SIG-M5 treated with dmso at 0.1 percent for 504 hours (cell line): Measurements from ENCODE around the gene C13orf46.
"Not testable (repeated sequence)": the region's sequence is repeated elsewhere in the genome, so short reads cannot be mapped to it uniquely, and the experiment has no call there.

Source experiments
- DNase-seq: peaks from one replicate; lab custom pipeline; 2025; ENCODE audit not compliant: unreplicated experiment; lab: John Stamatoyannopoulos, UW

Gene C13orf46

GRCh38 chr13:113913408-113913807 is 60.5 kb downstream of the C13orf46 start:
- not testable (repeated sequence) for DNase-seq

GRCh38 chr13:113912596-113912995 is 61.3 kb downstream of the C13orf46 start:
- no peak for DNase-seq

- no peak for DNase-seq
These were observed 66.0 kb downstream of the C13orf46 start for GRCh38 chr13:113907635-113908617.

GRCh38 chr13:113906571-113906970 is 67.3 kb downstream of the C13orf46 start:
- DNase-seq: no peak

GRCh38 chr13:113905942-113906341 is 67.9 kb downstream of the C13orf46 start:
- no peak for DNase-seq

GRCh38 chr13:113905018-113905417 is 68.9 kb downstream of the C13orf46 start:
- no peak for DNase-seq

- no peak for DNase-seq
These were observed 69.5 kb downstream of the C13orf46 start for GRCh38 chr13:113904411-113904810.

GRCh38 chr13:113903912-113904311 is 70.0 kb downstream of the C13orf46 start:
- DNase-seq: no peak
